HepG2 (cell line): Measurements from ENCODE around the gene RBPMS2. TPM values are rescaled to one million over a fixed set of nuclear protein-coding genes. Genes with fewer than 3 reads are reported as not detected.

Source experiments
- ATAC-seq: fragments of 200-7000 bp; cut with Tn5 transposase; 3 replicates; pipeline ENCODE4 v1.9.1; 2020; ENCODE audit warnings: mild to moderate bottlenecking, moderate library complexity
- BruUV-seq: library from RNA; stranded (reverse); fragments of 400-500 nt; replicated peaks from 2 replicates; lab custom pipeline; 2021; lab: Mats Ljungman, UMichigan
- CTCF ChIA-PET: fragments of 300-600 bp; formaldehyde crosslinking; extraction: SDS; loops from one replicate; lab custom pipeline; 2021; ENCODE audit warnings: low total read pairs, inconsistent platforms, low intra/inter-chr PET ratio; lab: Yijun Ruan, JAX
- POLR2A ChIA-PET: fragments of 350-600 bp; sonication (Branson Sonifier 250); formaldehyde crosslinking; loops from one replicate; lab custom pipeline; 2020; ENCODE audit warnings: antibody characterized with exemption, inconsistent platforms; lab: Yijun Ruan, JAX
- DNase-seq: peaks from one replicate; pipeline ENCODE4 v3.0.0-alpha.2; 2015; ENCODE audit warnings: low spot score
- FAIRE-seq: peaks from 3 replicates; lab custom pipeline; 2011; peaks lifted over from hg19 to GRCh38; lab: Jason Lieb, UNC
- H2AFZ ChIP-seq: one replicate; pipeline ENCODE4 v1.6.1; 2011; ENCODE audit warnings: low read length, inconsistent platforms
- H3K27ac ChIP-seq: fragments of 300-600 bp; 3 replicates; pipeline ENCODE4 v1.8.0; 2011; ENCODE audit warnings: mixed run types, mild to moderate bottlenecking, mixed read lengths, low read length, inconsistent platforms; ENCODE audit not compliant: insufficient read depth; ENCODE audit errors: extremely low read length
- H3K27me3 ChIP-seq, 2 experiments: fragments of 200-600 bp in 1 of 2; 2 replicates in 1 of 2; 3 replicates in 1 of 2; pipeline versions ENCODE4 v1.6.0 to v1.8.0; 2011; ENCODE audit warnings: low read length in 2 of 2, mild to moderate bottlenecking in 2 of 2, moderate library complexity in 2 of 2, inconsistent platforms in 1 of 2; ENCODE audit not compliant: insufficient read depth in 2 of 2, control insufficient read depth in 1 of 2
- H3K36me3 ChIP-seq, 2 experiments: fragments of 200-600 bp in 1 of 2; replicated peaks in 1 of 2; 2 replicates in 1 of 2; 3 replicates in 1 of 2; pipeline versions ENCODE4 v1.5.1 to v1.8.0; 2011; ENCODE audit warnings: low read length in 2 of 2, inconsistent platforms in 1 of 2; ENCODE audit not compliant: insufficient read depth in 2 of 2, control insufficient read depth in 1 of 2
- H3K4me1 ChIP-seq: 2 replicates; pipeline ENCODE4 v1.5.1; 2012; ENCODE audit warnings: low read length, inconsistent platforms; ENCODE audit not compliant: insufficient read depth
- H3K4me2 ChIP-seq: 2 replicates; pipeline ENCODE4 v1.6.0; 2011; ENCODE audit warnings: low read depth, low read length, inconsistent platforms
- H3K4me3 ChIP-seq, 3 experiments: fragments of 200-600 bp in 1 of 3; sonication (generic), shearing (Covaris generic) in 1 of 3; replicated peaks in 1 of 3; 2 replicates each; pipeline ENCODE4 v1.5.1; 2011 to 2016; ENCODE audit warnings: low read length in 3 of 3, inconsistent platforms in 2 of 3, low read depth in 2 of 3, mild to moderate bottlenecking in 2 of 3, control low read depth in 1 of 3, mixed read lengths in 1 of 3; ENCODE audit not compliant: insufficient read depth in 1 of 3
- H3K79me2 ChIP-seq: one replicate; pipeline ENCODE4 v1.6.1; 2011; ENCODE audit warnings: low read length, inconsistent platforms; ENCODE audit not compliant: insufficient read depth
- H3K9ac ChIP-seq: 2 replicates; pipeline ENCODE4 v1.6.0; 2011; ENCODE audit warnings: mild to moderate bottlenecking, low read depth, low read length, inconsistent platforms; ENCODE audit not compliant: insufficient read depth
- H3K9me3 ChIP-seq: 2 replicates; pipeline ENCODE4 v1.5.1; 2012; ENCODE audit warnings: mild to moderate bottlenecking, low read length
- H4K20me1 ChIP-seq: 2 replicates; pipeline ENCODE4 v1.6.0; 2011; ENCODE audit warnings: inconsistent platforms, mild to moderate bottlenecking, low read length, moderate library complexity; ENCODE audit not compliant: insufficient read depth
- CAMTA2 ChIP-seq: sonication (generic); formaldehyde crosslinking; IDR thresholded peaks from 2 replicates; pipeline ENCODE4 v1.4.0; 2020; ENCODE audit warnings: mild to moderate bottlenecking, missing genetic modification reagents, borderline replicate concordance
- CREB1 ChIP-seq, 2 experiments: fragments of 450-650 bp in 1 of 2; IDR thresholded peaks; 2 replicates each; pipeline ENCODE4 v1.6.1; 2016 to 2017; ENCODE audit warnings: control low read depth in 1 of 2, mild to moderate bottlenecking in 1 of 2, missing compliant biosample characterization in 1 of 2, missing genetic modification characterization in 1 of 2
- MIER2 ChIP-seq: IDR thresholded peaks from 2 replicates; pipeline ENCODE4 v1.6.1; 2016; ENCODE audit warnings: missing biosample characterization, missing genetic modification reagents
- MXD4 ChIP-seq: IDR thresholded peaks from 2 replicates; pipeline ENCODE4 v1.6.1; 2016; ENCODE audit warnings: mild to moderate bottlenecking, missing biosample characterization, missing genetic modification reagents
- SALL2 ChIP-seq: sonication (generic); formaldehyde crosslinking; IDR thresholded peaks from 2 replicates; pipeline ENCODE4 v1.8.1; 2023; ENCODE audit warnings: mild to moderate bottlenecking, missing genetic modification reagents, inconsistent platforms
- SNAI1 ChIP-seq: sonication (generic); formaldehyde crosslinking; IDR thresholded peaks from 2 replicates; pipeline ENCODE4 v1.5.0; 2020; ENCODE audit warnings: mild to moderate bottlenecking, missing genetic modification reagents, borderline replicate concordance
- SP2 ChIP-seq: sonication (generic); formaldehyde crosslinking; IDR thresholded peaks from 2 replicates; pipeline ENCODE4 v1.5.1; 2020; ENCODE audit warnings: mild to moderate bottlenecking, missing genetic modification reagents
- WIZ ChIP-seq: sonication (generic); formaldehyde crosslinking; IDR thresholded peaks from 2 replicates; pipeline ENCODE4 v1.5.1; 2020; ENCODE audit warnings: mild to moderate bottlenecking, missing genetic modification reagents
- ZNF34 ChIP-seq: sonication (generic); formaldehyde crosslinking; IDR thresholded peaks from 2 replicates; pipeline ENCODE4 v1.4.0; 2020; ENCODE audit warnings: mild to moderate bottlenecking, missing genetic modification reagents, borderline replicate concordance
- ZNF644 ChIP-seq: IDR thresholded peaks from 2 replicates; pipeline ENCODE4 v1.6.1; 2016; ENCODE audit warnings: low read depth
- ZNF773 ChIP-seq: sonication (generic); formaldehyde crosslinking; IDR thresholded peaks from 2 replicates; pipeline ENCODE4 v1.4.0; 2020; ENCODE audit warnings: missing genetic modification reagents, borderline replicate concordance
- ZNF879 ChIP-seq: sonication (generic); formaldehyde crosslinking; IDR thresholded peaks from 2 replicates; pipeline ENCODE4 v1.8.1; 2023; ENCODE audit warnings: missing genetic modification reagents
- WGBS: methylation state at CpG from one replicate; pipeline ENCODE4 v1.1.6; 2017; ENCODE audit warnings: low lambda C conversion rate; 5-methylcytosine and 5-hydroxymethylcytosine counted together
- in situ Hi-C: cut with HindIII; loops from 2 replicates; pipeline ENCODE4 v1.10.0; 2017; ENCODE audit warnings: low pct_unique_long_range_greater_than_20kb; ENCODE audit not compliant: extremely low pct_ligation_motif_present
- intact Hi-C: fragments of 100-400 bp; cut with micrococcal nuclease; formaldehyde crosslinking; loops from one replicate; pipeline ENCODE4 v1.10.0; 2022; ENCODE audit not compliant: unreplicated experiment
- polyA plus RNA-seq, 8 experiments: library from polyadenylated mRNA; depleted of rRNA in 3 of 8; stranded (reverse) in 7 of 8; unstranded in 1 of 8; fragments of >200 nt; fragmentation: Illumina TruSeq in 4 of 8; extraction: Trizol in 4 of 8; gene quantifications; 2 replicates each; pipeline versions ENCODE4 v1.2.1 to v1.2.3, GENCODE V29; 2011 to 2016; ENCODE audit warnings: low read depth in 4 of 8, missing spikeins in 1 of 8, mixed read lengths in 1 of 8; ENCODE audit not compliant: insufficient read depth in 1 of 8
- total RNA-seq, 5 experiments: library from RNA; depleted of rRNA; stranded (reverse); fragments of >200 nt; fragmentation: Illumina TruSeq; extraction: Trizol; gene quantifications; 2 replicates each; pipeline ENCODE4 v1.2.3, GENCODE V29; 2016; ENCODE audit warnings: low read depth in 1 of 5
- TF ChIP-seq, protein P1 (sequence below): sonication (generic); formaldehyde crosslinking; IDR thresholded peaks from 2 replicates; pipeline ENCODE4 v1.5.1; 2020; ENCODE audit warnings: missing genetic modification reagents, mild to moderate bottlenecking, borderline replicate concordance
- TF ChIP-seq, protein P2 (sequence below): sonication (generic); formaldehyde crosslinking; IDR thresholded peaks from 2 replicates; pipeline ENCODE4 v1.5.1; 2020; ENCODE audit warnings: missing genetic modification reagents, mild to moderate bottlenecking, borderline replicate concordance

Gene RBPMS2
- total and polyA plus RNA-seq, 2 of the 13 experiments (the other 11 are each of a cell fraction or from before 2014, with no cell fraction given) = 0.08 TPM; not detected in 1

DNA sequence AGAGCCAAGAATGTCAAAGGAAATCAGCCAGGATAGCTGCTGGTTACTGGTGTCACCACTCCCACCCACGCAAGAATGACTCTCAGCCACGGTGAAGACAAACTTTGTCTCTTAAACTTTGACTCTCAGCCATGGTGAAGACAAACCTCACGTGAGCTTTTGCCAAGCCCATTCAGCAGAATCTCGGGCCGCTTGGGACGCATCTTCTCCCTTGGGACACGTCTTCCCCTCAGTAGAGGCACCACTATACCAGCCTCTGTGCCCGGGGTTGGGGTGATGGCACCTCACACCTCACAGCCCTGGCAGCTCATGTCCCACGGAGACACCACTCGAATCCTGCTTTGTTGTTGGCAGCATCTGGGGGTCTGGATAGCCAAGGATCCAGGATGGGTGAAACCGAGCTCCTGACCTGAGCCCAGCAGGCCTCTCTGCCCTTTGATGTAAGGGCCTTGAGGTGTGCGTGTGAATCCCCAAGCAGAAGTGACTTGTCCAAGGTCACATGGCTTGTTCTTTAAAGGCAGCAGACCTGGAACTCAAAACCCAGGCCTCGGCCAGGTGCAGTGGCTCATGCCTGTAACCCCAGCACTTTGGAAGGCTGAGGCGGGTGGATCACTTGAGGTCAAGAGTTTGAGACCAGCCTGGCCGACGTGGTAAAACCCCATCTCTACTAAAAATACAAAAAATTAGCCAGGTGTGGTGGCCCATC, 21.8 kb downstream of the RBPMS2 start:
- Histone ChIP-seq H3K27ac (no peak overlapping the region), H2AFZ (no peak overlapping the region), H3K79me2 (no peaks in the 10 kb centered on the region), H3K4me3 (no peak overlapping the region), H3K27me3 (peaks cover 8 to 50% of the 10 kb centered on the region in 2 experiments; a peak in 4 of 5 replicates), H3K4me2 (no peak overlapping the region), H3K9me3 (no peaks in the 10 kb centered on the region), H3K4me1 (peaks cover 12% of the 10 kb centered on the region), H4K20me1 (no peaks in the 10 kb centered on the region)
- in situ Hi-C loops (no loop called here), intact Hi-C loops (no loop called here)
- DNase-seq = no peak
- POLR2A ChIA-PET = no interaction called here
- BruUV-seq = no TSS peak
- TF ChIP-seq ZNF879 (CRISPR knock-in tag) (no peak), SP2 (no peak), CREB1 (IDR thresholded peaks at IDR 0.05) (no peak), CREB1 (CRISPR knock-in tag; IDR thresholded peaks at IDR 0.05) (no peak), ZNF34 (CRISPR knock-in tag) (no peak), CAMTA2 (CRISPR knock-in tag) (no peak), SNAI1 (CRISPR knock-in tag) (no peak), WIZ (CRISPR knock-in tag) (no peak), ZNF773 (CRISPR knock-in tag) (no peak), MIER2 (no peak), MXD4 (CRISPR knock-in tag) (no peak), SALL2 (CRISPR knock-in tag) (no peak), ZNF644 (CRISPR knock-in tag) (no peak)
- TF ChIP-seq, protein P1, sequence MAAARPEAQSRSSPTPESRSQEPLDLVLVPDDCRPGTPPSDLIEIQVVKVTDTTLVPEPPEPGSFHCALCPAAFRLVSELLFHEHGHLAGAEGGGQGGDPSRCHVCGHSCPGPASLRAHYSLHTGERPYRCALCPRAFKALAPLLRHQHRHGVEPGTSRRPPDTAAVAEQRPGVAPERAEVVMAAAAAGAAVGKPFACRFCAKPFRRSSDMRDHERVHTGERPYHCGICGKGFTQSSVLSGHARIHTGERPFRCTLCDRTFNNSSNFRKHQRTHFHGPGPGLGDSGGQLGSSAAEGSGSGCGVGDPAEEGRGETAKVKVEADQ (CRISPR knock-in tag) = no peak
- TF ChIP-seq, protein P2, sequence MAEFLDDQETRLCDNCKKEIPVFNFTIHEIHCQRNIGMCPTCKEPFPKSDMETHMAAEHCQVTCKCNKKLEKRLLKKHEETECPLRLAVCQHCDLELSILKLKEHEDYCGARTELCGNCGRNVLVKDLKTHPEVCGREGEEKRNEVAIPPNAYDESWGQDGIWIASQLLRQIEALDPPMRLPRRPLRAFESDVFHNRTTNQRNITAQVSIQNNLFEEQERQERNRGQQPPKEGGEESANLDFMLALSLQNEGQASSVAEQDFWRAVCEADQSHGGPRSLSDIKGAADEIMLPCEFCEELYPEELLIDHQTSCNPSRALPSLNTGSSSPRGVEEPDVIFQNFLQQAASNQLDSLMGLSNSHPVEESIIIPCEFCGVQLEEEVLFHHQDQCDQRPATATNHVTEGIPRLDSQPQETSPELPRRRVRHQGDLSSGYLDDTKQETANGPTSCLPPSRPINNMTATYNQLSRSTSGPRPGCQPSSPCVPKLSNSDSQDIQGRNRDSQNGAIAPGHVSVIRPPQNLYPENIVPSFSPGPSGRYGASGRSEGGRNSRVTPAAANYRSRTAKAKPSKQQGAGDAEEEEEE (CRISPR knock-in tag) = no peak
- TF ChIP-seq, all 625 proteins: peak for 0
- H3K9ac ChIP-seq = no peak overlapping the region
- CTCF ChIA-PET = no interaction called here
- 46% methylated on average over 11 of the region's 16 CpGs for WGBS
- ATAC-seq = no peak
- H3K36me3 ChIP-seq = no peaks in the 10 kb centered on the region
- no peak for FAIRE-seq
